Endodermal cell (in vitro differentiated cells): ENCODE measurements around the gene THBD. TPM values are rescaled to one million over a fixed set of nuclear protein-coding genes. Genes with fewer than 3 reads are reported as not detected.
A peak's percentile ranks its signal among the peaks of the same experiment; 100 is the strongest.

Experiments
- DNase-seq: peaks from one replicate; pipeline ENCODE4 v3.0.0-alpha.2; 2017
- H3K27ac ChIP-seq: 2 replicates; pipeline ENCODE4 v1.5.1; 2013; ENCODE audit warnings: mild to moderate bottlenecking, low read depth, low read length, moderate library complexity
- H3K27me3 ChIP-seq: 2 replicates; pipeline ENCODE4 v1.6.1; 2013; ENCODE audit warnings: mild to moderate bottlenecking, low read length, moderate library complexity; ENCODE audit not compliant: insufficient read depth, control insufficient read depth, poor library complexity, severe bottlenecking
- H3K36me3 ChIP-seq: 2 replicates; pipeline ENCODE4 v1.7.0; 2013; ENCODE audit warnings: mild to moderate bottlenecking, low read length, moderate library complexity; ENCODE audit not compliant: control insufficient read depth, insufficient read depth
- H3K4me1 ChIP-seq: one replicate; pipeline ENCODE4 v1.7.0; 2013; ENCODE audit warnings: low read length; ENCODE audit not compliant: control insufficient read depth, insufficient read depth
- H3K4me3 ChIP-seq: 2 replicates; pipeline ENCODE4 v1.5.1; 2013; ENCODE audit warnings: mild to moderate bottlenecking, low read length, moderate library complexity
- H3K9ac ChIP-seq: 2 replicates; pipeline ENCODE4 v1.6.1; 2013; ENCODE audit warnings: mild to moderate bottlenecking, low read length, moderate library complexity; ENCODE audit not compliant: poor library complexity, severe bottlenecking; ENCODE audit errors: extremely low read depth
- H3K9me3 ChIP-seq: 2 replicates; pipeline ENCODE4 v1.6.1; 2013; ENCODE audit warnings: mild to moderate bottlenecking, low read length, moderate library complexity; ENCODE audit not compliant: control insufficient read depth
- H3K27ac Mint-ChIP-seq: 2 replicates; pipeline ENCODE4 v1.8.0; 2020; ENCODE audit warnings: mixed read lengths
- H3K27me3 Mint-ChIP-seq: 2 replicates; pipeline ENCODE4 v1.8.0; 2021; ENCODE audit warnings: mild to moderate bottlenecking, mixed read lengths; ENCODE audit not compliant: insufficient read depth
- H3K36me3 Mint-ChIP-seq: 2 replicates; pipeline ENCODE4 v1.8.0; 2020; ENCODE audit warnings: low read depth, mixed read lengths
- H3K4me1 Mint-ChIP-seq: 2 replicates; pipeline ENCODE4 v1.8.0; 2020; ENCODE audit warnings: mixed read lengths
- H3K4me3 Mint-ChIP-seq: 2 replicates; pipeline ENCODE4 v1.8.0; 2020; ENCODE audit warnings: mild to moderate bottlenecking, moderate library complexity, mixed read lengths
- H3K9me3 Mint-ChIP-seq: 2 replicates; pipeline ENCODE4 v1.8.0; 2020; ENCODE audit warnings: mild to moderate bottlenecking, mixed read lengths
- WGBS, 2 experiments: methylation state at CpG; one replicate each; pipeline versions ENCODE4 v1.1.5 to v1.1.7; 2013; ENCODE audit warnings: missing lambda C conversion rate in 2 of 2, mixed read lengths in 1 of 2; ENCODE audit not compliant: insufficient coverage in 1 of 2, insufficient read length in 1 of 2; 5-methylcytosine and 5-hydroxymethylcytosine counted together
- long read RNA-seq, 4 experiments: library from polyadenylated mRNA in 2 of 4; library from RNA in 1 of 4; library from capped mRNA in 1 of 4; stranded (forward) in 3 of 4; unstranded in 1 of 4; transcript quantifications; one replicate each; pipeline ENCODE4 v2.0.0, GENCODE V29; 2020 to 2021; ENCODE audit warnings: inconsistent platforms in 1 of 4
- polyA plus RNA-seq, 2 experiments: library from polyadenylated mRNA; stranded (reverse); fragments of 50-300 nt; gene quantifications; one replicate each; pipeline ENCODE4 v1.2.3, GENCODE V29; 2013
- total RNA-seq, 2 donors: library from RNA; stranded (reverse); fragmentation: NEBNext Ultra II Directional in 1 of 2; extraction: Animal tissue kit (Norgen Biotek cat#: 25700) in 1 of 2; gene quantifications; 2 replicates in 1 of 2; 3 replicates in 1 of 2; pipeline ENCODE4 v1.2.1, GENCODE V29; 2021
- TF ChIP-seq, protein P1 (sequence below): fragments of 200-600 bp; sonication (generic); conservative IDR thresholded peaks from 2 replicates; pipeline ENCODE4 v1.5.0; 2021; ENCODE audit warnings: antibody characterized with exemption, mild to moderate bottlenecking

Gene THBD, protein sequence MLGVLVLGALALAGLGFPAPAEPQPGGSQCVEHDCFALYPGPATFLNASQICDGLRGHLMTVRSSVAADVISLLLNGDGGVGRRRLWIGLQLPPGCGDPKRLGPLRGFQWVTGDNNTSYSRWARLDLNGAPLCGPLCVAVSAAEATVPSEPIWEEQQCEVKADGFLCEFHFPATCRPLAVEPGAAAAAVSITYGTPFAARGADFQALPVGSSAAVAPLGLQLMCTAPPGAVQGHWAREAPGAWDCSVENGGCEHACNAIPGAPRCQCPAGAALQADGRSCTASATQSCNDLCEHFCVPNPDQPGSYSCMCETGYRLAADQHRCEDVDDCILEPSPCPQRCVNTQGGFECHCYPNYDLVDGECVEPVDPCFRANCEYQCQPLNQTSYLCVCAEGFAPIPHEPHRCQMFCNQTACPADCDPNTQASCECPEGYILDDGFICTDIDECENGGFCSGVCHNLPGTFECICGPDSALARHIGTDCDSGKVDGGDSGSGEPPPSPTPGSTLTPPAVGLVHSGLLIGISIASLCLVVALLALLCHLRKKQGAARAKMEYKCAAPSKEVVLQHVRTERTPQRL
- 1 to 10 TPM; 1.2 to 2.0 TPM for total RNA-seq
- 0.68 TPM for polyA plus RNA-seq (2013, experiment 1 of 2)
- 0.75 TPM for polyA plus RNA-seq (2013, experiment 2 of 2)
- long read RNA-seq, experiment 1, full-length matches to known transcripts: 4 of 4 reads
- long read RNA-seq, experiment 1, partial matches to known transcripts: 0 of 4 reads
- long read RNA-seq, experiment 1, other reads (novel, unspliced or antisense): 0 of 4 reads
- long read RNA-seq, experiment 2, full-length matches to known transcripts: 3 of 3 reads
- long read RNA-seq, experiment 2, partial matches to known transcripts: 0 of 3 reads
- long read RNA-seq, experiment 2, other reads (novel, unspliced or antisense): 0 of 3 reads
- long read RNA-seq, experiment 3, full-length matches to known transcripts: 8 of 8 reads
- long read RNA-seq, experiment 3, partial matches to known transcripts: 0 of 8 reads
- long read RNA-seq, experiment 3, other reads (novel, unspliced or antisense): 0 of 8 reads
- long read RNA-seq, experiment 4: 0 reads

DNA sequence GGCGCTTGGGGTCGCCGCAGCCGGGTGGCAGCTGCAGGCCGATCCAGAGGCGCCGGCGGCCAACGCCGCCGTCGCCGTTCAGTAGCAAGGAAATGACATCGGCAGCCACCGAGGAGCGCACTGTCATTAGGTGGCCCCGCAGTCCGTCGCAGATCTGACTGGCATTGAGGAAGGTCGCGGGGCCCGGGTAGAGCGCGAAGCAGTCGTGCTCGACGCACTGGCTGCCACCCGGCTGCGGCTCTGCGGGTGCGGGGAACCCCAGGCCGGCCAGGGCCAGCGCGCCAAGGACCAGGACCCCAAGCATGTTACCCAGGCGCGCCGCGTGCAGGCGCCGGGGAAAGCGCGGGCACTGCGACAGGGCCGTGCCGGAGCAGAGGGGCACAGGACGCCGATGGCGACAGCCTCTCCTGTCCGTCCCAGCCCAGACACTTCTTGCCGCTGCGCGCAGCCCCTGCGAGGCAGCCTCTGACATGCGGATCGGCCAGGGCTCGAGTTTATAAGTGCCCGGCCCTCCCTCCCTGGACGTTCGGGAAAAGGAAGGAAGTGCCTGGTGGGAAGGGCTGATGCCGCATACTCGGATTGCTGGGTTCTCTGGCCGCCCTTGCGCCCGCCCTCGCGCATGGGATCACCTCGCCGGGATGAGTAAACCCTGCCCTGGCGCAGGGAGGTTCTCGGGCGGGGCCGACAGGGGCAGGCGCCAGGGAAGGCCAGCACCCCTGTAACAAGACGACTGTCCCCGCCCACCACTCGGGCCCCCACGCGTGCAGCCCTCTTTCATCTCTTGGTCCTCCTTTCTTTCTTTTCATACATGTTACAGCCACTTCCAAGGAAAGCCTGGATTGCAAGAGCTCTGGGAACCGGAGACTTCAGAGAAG lies at the start of gene THBD:
Gene THBD (minus strand): TSS at position 472 of the 875 bp plus-strand sequence. CDS start 168 bp downstream, at position 304.
- Histone ChIP-seq H3K4me1 (peaks cover 2% of the 10 kb centered on the region), H3K36me3 (no peaks in the 10 kb centered on the region), H3K27ac (no peak within 1 kb of the TSS), H3K9ac (no peak within 1 kb of the TSS), H3K9me3 (no peaks in the 10 kb centered on the region), H3K27me3 (peaks cover 46% of the 10 kb centered on the region), H3K4me3 (peak within 1 kb of the TSS; percentile 84)
- no peak within 1 kb of the TSS for H3K27ac Mint-ChIP-seq
- peaks cover 38% of the 10 kb centered on the region for H3K4me1 Mint-ChIP-seq
- DNase-seq: peak; percentile 85
- H3K4me3 Mint-ChIP-seq: peak within 1 kb of the TSS; percentile 77
- TF ChIP-seq, protein P1, sequence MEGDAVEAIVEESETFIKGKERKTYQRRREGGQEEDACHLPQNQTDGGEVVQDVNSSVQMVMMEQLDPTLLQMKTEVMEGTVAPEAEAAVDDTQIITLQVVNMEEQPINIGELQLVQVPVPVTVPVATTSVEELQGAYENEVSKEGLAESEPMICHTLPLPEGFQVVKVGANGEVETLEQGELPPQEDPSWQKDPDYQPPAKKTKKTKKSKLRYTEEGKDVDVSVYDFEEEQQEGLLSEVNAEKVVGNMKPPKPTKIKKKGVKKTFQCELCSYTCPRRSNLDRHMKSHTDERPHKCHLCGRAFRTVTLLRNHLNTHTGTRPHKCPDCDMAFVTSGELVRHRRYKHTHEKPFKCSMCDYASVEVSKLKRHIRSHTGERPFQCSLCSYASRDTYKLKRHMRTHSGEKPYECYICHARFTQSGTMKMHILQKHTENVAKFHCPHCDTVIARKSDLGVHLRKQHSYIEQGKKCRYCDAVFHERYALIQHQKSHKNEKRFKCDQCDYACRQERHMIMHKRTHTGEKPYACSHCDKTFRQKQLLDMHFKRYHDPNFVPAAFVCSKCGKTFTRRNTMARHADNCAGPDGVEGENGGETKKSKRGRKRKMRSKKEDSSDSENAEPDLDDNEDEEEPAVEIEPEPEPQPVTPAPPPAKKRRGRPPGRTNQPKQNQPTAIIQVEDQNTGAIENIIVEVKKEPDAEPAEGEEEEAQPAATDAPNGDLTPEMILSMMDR: no peak
- no peaks in the 10 kb centered on the region for H3K9me3 Mint-ChIP-seq
- 1% methylated on average over 34 to 79 of the region's 79 CpGs for WGBS, 2 experiments
- H3K36me3 Mint-ChIP-seq: no peaks in the 10 kb centered on the region
- H3K27me3 Mint-ChIP-seq: peaks cover 69% of the 10 kb centered on the region

DNA sequence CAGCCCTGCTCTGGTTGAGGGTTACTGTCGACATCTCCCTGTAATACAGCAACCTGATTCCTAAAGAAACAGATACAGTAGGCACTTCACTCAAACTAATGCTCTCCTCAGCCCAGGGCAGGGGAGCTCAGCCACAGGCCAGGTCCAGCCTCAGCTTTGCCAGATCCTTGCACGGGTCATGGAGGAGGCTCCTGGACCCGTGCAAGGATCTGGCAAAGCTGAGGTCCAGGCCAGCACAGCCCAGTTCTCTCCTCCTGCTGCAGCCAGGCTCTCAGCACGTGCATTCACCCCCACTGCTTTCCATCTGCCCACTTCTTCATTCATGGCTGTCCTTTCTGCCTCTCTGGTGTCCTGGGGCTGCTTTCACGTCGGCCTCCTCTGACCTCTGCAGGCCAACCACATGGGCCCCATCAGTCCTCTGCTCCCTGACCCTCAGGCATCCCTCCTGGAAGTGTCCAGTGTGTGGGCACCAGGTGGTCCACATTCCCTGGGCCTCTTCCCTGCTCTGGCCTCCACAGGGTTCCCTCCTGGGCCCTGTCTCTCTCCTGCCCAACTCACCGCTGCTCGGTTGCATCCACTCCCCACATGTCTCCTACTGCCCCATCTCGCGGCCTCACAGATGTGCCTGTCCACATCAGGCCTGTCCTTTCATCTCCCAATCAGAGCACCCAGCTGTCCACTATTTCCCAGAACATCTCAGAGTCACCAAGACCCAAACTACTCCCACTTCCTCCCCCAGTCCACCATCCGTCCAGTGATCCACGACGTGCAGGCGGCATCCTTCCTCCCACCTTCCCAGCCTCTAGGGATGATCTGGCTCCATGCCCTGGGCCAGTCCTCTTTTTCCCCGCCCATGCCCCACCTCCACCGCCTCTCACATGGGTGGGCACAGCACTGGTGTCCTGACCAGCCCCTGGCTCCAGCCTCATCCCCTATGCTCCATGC lies 48.4 kb upstream of the THBD start:
- WGBS, 2 experiments: 90 to 91% methylated on average over 10 to 16 of the region's 16 CpGs
- no peaks in the 10 kb centered on the region for H3K27me3 ChIP-seq

More for the DNA sequence above, 48.4 kb upstream of the THBD start:
- TF ChIP-seq, protein P1: no peak
- Histone ChIP-seq H3K9me3 (no peaks in the 10 kb centered on the region), H3K27ac (no peak overlapping the region), H3K4me1 (peaks cover 9% of the 10 kb centered on the region), H3K36me3 (no peaks in the 10 kb centered on the region), H3K9ac (no peak overlapping the region), H3K4me3 (no peak overlapping the region)
- H3K4me1 Mint-ChIP-seq: peaks cover 18% of the 10 kb centered on the region
- H3K9me3 Mint-ChIP-seq: no peaks in the 10 kb centered on the region
- H3K36me3 Mint-ChIP-seq: no peaks in the 10 kb centered on the region
- DNase-seq: no peak
- H3K27ac Mint-ChIP-seq: no peak overlapping the region
- H3K4me3 Mint-ChIP-seq: no peak overlapping the region
- H3K27me3 Mint-ChIP-seq: peaks cover 13% of the 10 kb centered on the region
